Measurements from ENCODE around the gene GAL3ST2.
"Not testable (repeated sequence)": the region's sequence is repeated elsewhere in the genome, so short reads cannot be mapped to it uniquely, and the experiment has no call there.

The GAL3ST2 gene

GRCh38 chr2:241821460-241822263 lies 45.0 kb downstream of the GAL3ST2 start:
- no peak for DNase-seq

GRCh38 chr2:241822264-241822623 lies 45.6 kb downstream of the GAL3ST2 start:
- no peak for DNase-seq

GRCh38 chr2:241823531-241824437 lies 47.2 kb downstream of the GAL3ST2 start:
- DNase-seq = not testable (repeated sequence)

- no peak for DNase-seq
Observed at GRCh38 chr2:241827394-241827793, 50.8 kb downstream of the GAL3ST2 start.

- no peak for DNase-seq
Observed at GRCh38 chr2:241833101-241833663, 56.6 kb downstream of the GAL3ST2 start.

DNA sequence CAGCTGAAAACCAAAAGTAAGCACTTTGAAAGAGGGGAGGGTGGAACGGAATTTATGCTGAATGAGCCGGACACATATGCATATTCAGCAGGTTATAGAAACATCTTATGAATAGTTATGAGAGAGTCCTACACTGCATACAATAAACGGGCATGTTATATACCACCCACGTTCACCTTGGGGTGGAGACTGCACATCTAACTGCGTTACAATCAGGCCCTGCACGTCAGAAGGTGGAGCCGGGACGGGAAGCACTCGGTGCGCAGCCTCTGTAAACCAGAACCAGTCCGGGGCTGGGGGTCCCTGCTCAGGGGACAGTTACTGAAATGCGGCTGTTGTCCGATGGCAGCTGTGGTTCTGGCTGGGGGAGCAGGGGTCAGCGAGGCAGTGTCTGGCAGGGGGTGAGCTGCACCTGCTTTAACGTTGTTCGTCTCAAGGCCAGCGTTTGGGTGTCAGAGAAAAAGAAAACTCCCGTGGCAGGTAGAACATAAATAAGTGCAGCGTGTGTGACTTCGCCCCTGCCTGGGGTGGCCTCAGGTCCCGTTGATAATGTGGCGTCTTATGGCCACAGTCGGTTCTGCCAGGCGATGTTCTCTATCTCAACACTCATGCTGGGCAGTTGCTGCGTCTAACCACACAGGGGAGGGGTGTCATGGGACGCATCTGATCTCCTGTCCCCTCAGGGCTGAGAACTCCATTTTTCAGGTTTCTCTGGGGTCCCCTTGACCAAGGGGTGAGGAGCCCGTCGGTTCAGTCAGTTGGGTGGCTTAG lies 57.3 kb downstream of the GAL3ST2 start:
- DNase-seq = not testable (repeated sequence)

DNA sequence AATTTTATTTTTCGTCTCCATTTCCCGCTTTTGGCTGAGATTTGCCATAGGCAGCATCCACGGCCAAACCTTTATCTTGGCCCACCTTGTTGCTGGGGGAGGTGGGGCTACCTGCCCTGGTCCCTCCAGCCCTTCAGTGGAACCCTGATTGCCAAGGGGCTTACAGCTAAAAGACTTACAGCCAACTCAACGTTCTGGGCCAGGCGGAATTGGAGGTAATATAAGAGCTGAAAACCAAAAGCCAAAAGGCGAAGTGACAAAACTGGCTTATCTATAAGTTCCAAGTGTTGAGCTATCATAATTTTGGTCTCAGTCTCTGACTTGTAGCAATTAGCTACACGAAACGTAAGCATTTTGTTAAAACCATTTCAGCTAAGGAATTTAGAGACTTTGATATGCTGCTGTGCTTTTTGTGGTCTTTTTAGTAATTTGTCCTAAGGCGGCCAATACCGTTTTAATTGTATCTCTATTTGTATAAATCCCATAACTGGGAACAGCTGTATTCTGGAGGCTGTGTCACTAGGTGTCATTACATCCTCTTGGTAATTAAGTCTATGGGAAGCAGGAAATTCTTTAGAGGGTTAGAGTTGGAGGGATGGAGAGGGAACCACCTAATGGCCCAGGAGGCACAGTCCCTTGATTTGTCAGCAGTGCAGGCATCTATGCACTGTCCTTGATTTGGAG lies 58.0 kb downstream of the GAL3ST2 start:
- no peak for DNase-seq

GRCh38 chr2:241835611-241836010 lies 59.0 kb downstream of the GAL3ST2 start:
- no peak for DNase-seq

DNA sequence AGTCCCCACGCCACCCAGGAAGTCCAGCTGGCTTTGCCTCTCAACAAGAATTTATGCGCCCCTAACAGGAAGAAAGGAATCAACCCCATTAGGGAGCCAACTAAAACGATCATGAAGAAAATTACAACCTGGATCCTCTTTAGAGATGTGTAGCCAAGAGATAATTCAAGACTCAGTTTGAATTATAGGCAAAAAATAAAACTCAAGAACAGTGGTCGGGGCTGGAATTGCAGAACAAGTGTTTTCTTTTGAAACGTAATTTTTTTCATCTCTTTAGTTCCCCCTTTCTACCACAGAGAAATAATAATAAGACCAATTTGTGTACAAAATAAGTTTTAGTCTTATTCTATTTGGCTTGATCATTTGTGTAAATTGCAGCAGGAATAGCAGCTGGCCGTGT lies 59.7 kb downstream of the GAL3ST2 start:
- no peak for DNase-seq

GRCh38 chr2:241837197-241837965 lies 60.8 kb downstream of the GAL3ST2 start:
- no peak for DNase-seq

DNA sequence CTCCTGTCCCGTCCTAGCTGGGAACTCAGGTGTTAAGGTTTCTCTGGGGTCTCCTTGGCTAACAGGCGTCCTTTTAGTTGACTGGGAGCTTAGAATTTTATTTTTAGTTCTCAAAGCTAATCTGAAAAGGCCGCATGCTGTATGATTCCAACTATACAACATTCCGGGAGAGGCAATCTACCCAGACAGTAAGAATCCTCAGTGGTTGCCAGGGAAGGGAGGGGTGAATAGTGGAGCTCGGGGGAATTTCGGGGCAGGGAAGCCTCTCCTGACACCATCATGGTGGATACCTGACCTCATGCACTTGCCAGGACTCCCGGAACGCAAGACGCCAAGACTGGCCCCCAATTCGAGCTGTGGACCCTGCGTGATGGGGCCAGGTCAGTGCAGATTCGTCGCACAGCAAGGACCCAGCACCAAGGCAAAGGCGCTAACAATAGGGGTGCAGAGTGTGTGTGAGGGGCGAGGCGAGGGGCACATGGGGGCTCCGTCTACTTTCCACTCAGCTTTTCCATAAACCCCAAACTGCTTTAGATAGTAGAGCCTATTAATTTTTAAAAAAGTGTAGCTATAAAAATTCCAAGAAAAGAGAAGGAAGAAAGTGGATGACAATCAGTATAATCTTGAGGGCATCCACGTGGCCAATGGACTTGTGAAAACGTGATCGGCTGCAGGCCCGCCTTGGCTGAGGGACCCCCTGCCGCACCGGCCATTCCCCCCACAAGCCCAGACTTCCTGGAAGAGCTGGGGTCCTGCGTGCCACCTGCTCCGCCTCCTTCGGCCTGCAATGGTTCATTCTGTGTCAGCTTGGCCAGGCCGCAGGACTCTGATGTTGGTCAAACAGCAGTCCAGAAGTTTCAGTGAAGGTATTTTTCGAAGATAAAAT lies 64.8 kb downstream of the GAL3ST2 start:
- no peak for DNase-seq

DNA sequence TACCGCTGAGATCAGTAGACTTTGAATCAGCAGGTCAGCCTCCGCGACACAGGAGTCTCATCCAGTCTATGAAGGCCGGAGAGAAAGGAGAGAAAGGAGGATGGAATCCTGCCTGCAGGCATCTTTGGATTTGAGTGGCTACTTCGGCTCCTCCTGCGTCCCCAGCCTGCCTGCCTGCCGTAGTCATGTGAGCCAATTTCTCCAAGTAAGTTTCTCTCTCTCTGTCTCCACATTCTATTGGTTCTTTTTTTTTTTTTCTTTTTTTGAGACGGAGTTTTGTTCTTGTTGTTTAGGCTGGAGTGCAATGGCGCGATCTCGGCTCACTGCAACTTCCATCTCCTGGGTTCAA lies 65.4 kb downstream of the GAL3ST2 start:
- DNase-seq = no peak

DNA sequence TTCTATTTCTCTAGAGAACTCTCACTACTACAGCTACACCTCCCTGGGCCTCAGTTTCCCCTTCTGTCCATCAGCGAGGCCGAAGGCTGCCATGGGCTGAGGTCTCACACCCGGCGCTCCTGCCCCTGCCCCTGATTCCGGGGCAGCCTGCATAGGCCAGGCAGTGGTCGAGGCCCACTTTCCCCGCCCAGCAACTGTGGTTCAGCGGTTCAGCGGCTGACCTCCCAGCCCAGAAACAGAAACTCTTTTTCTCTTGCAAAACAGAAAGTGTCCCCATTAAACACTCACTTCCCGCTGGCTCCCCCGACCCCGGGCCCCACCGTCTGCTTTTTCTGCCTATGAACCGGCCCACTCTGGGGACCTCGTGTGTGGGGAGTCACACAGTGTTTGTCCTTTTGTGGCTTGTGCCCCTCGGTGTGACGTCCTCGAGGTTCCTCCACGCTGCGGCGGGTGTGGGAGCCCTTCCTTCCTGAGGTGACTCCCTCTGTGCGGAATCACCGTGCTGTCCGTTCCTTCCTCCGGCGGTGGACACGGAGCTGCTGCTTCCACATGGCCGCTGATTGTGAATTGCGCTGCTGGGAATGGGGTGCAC lies 66.1 kb downstream of the GAL3ST2 start:
- DNase-seq = peak; percentile 48

DNA sequence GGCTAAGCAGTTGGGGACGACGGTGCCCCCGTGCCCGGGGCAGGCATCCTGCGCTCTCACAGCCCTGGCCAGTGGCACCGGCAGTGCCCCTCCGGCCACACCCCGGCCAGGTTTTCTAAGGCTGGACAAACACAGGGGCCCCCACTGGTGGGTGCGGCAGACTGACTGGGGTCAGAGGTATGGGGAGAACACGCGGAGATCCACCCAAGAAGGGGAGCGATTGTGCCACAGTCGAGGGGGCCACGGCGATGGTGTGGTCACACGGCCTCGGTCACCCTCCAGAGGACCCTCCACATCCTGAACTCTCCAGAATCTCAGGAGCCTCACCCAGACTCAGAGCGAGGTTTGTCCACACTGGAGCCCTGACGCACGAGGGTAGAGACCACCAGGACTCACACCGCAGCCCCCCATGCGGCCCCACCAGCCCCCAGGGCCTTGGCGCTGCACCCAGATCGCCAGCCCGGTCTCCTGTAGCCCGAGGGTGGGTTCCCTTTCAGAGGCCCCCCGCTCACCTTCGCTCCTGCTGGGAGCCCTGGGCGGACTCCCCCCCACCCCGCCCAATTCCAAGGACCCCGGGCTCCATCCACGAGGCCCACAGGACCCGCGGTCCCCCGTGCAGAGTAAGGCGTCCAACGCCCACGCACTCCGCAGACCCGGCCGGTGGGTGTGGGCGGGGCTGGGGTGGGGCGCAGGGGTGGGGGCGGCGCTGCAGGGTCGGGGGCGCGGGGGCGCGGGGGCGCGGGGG lies 66.9 kb downstream of the GAL3ST2 start:
- DNase-seq = no peak

DNA sequence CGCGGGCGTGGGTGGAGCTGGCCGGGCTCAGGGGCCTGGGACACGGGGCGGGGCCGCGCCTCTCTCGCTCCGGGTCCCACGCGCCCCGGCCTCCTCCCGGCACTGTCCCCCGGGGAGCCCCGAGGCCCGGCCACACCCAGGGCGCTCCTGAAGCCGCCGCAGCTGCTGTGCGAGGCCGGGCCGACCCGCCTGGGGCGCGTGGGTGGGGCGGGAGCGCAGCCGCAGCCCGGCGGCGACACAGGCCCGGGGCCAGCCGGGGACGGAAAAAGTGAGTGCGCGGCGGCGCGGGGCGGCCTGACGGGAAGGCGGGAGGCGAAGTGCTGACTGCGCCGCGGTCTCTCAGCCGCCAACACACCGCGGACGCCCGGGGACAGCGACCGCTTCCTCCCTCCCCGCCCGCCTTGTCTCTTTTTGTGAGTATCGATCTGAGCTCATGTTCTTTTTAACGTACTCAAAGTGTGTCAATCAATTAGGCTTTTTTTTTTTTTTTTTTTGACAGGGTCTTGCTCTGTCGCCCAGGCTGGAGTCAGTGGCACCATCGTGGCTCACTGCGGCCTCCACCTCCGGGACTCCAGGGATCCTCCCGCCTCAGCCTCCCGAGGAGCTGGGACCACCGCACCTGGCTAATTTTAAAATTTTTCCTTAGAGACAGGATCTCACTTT lies 67.6 kb downstream of the GAL3ST2 start:
- peak; percentile 71 for DNase-seq

- DNase-seq = no peak
Observed at GRCh38 chr2:241844831-241845578, 68.4 kb downstream of the GAL3ST2 start.

DNA sequence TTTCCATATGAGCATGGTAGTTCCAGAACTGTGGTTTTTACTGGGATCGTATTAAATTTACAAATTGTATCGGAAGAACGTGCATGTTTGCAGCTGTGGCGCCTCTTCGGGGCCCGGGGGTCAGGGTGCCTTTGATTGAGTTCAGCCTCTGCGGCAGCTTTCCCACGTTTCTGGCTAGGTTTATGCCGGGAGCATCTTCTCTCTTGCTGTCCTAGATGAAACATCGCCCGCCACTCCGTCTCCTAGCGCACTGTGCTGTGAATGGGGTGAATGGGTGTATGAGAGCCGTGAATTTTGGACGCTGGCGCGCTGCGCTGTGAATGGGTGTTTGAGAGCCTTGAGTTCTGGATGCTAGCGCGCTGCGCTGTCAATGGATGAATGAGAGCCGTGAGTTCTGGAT lies 69.8 kb downstream of the GAL3ST2 start:
- no peak for DNase-seq

Measured in CD4-positive, alpha-beta T cell treated with Interleukin-4 for 4 hours (primary cell).